SK-N-SH treated with all-trans-retinoic acid at 6 μM for 48 hours (cell line): ENCODE results near the gene GUCA2A.

Source experiments
- ATAC-seq: fragments of 200-7000 bp; cut with Tn5 transposase; 3 replicates; pipeline ENCODE4 v1.9.1; 2020; ENCODE audit warnings: mild to moderate bottlenecking, moderate library complexity
- ARNTL ChIP-seq: fragments of 450-650 bp; formaldehyde crosslinking; IDR thresholded peaks from 2 replicates; pipeline ENCODE4 v1.5.0; 2020; ENCODE audit warnings: low read depth, mild to moderate bottlenecking, moderate library complexity, borderline replicate concordance
- BACH2 ChIP-seq: fragments of 250-450 bp; sonication (Bioruptor Pico); IDR thresholded peaks from 2 replicates; pipeline ENCODE4 v1.9.0; 2021; ENCODE audit warnings: mild to moderate bottlenecking, borderline replicate concordance
- CREB5 ChIP-seq: fragments of 250-450 bp; sonication (Bioruptor Pico); IDR thresholded peaks from 2 replicates; pipeline ENCODE4 v1.5.1; 2020; ENCODE audit warnings: low read depth, mild to moderate bottlenecking, moderate library complexity
- CSDC2 ChIP-seq: fragments of 250-450 bp; sonication (Bioruptor Pico); IDR thresholded peaks from 2 replicates; pipeline ENCODE4 v1.5.0; 2020; ENCODE audit warnings: mild to moderate bottlenecking, moderate library complexity
- ESRRG ChIP-seq: fragments of 250-450 bp; sonication (Bioruptor Pico); IDR thresholded peaks from 2 replicates; pipeline ENCODE4 v1.6.1; 2021; ENCODE audit warnings: mild to moderate bottlenecking
- GLIS3 ChIP-seq: fragments of 250-450 bp; sonication (Bioruptor Pico); IDR thresholded peaks from 2 replicates; pipeline ENCODE4 v1.5.0; 2020; ENCODE audit warnings: mild to moderate bottlenecking, moderate library complexity
- ISL1 ChIP-seq: fragments of 250-450 bp; sonication (Bioruptor Pico); IDR thresholded peaks from 2 replicates; pipeline ENCODE4 v2.1.2; 2022; ENCODE audit warnings: mild to moderate bottlenecking, moderate library complexity
- OSR1 ChIP-seq: fragments of 250-450 bp; sonication (Bioruptor Pico); IDR thresholded peaks from 2 replicates; pipeline ENCODE4 v1.8.0; 2022; ENCODE audit warnings: moderate library complexity, mild to moderate bottlenecking, inconsistent platforms
- PATZ1 ChIP-seq: fragments of 250-450 bp; sonication (Bioruptor Pico); IDR thresholded peaks from 2 replicates; pipeline ENCODE4 v1.8.0; 2020; ENCODE audit warnings: mild to moderate bottlenecking, moderate library complexity, borderline replicate concordance
- RARB ChIP-seq: fragments of 250-450 bp; sonication (Bioruptor Pico); IDR thresholded peaks from 2 replicates; pipeline ENCODE4 v1.8.0; 2021; ENCODE audit warnings: mild to moderate bottlenecking, moderate library complexity
- SNAI2 ChIP-seq: fragments of 250-450 bp; sonication (Bioruptor Pico); IDR thresholded peaks from 2 replicates; pipeline ENCODE4 v1.5.0; 2020; ENCODE audit warnings: mild to moderate bottlenecking, moderate library complexity
- TCF4 ChIP-seq: fragments of 250-450 bp; sonication (Bioruptor Pico); IDR thresholded peaks from 2 replicates; pipeline ENCODE4 v1.8.0; 2021; ENCODE audit warnings: mild to moderate bottlenecking, moderate library complexity, borderline replicate concordance
- TOX ChIP-seq: fragments of 250-450 bp; sonication (Bioruptor Pico); IDR thresholded peaks from 2 replicates; pipeline ENCODE4 v1.8.0; 2021; ENCODE audit warnings: mild to moderate bottlenecking, moderate library complexity, borderline replicate concordance
- ZC3H10 ChIP-seq: fragments of 250-450 bp; sonication (Bioruptor Pico); IDR thresholded peaks from 2 replicates; pipeline ENCODE4 v1.5.1; 2021; ENCODE audit warnings: mild to moderate bottlenecking, moderate library complexity
- ZFP3 ChIP-seq: fragments of 250-450 bp; sonication (Bioruptor Pico); IDR thresholded peaks from 2 replicates; pipeline ENCODE4 v1.5.0; 2020; ENCODE audit warnings: mild to moderate bottlenecking, moderate library complexity
- ZFP30 ChIP-seq: fragments of 450-650 bp; formaldehyde crosslinking; IDR thresholded peaks from 2 replicates; pipeline ENCODE4 v1.5.0; 2022; ENCODE audit warnings: mild to moderate bottlenecking, moderate library complexity
- ZNF70 ChIP-seq: fragments of 450-650 bp; formaldehyde crosslinking; IDR thresholded peaks from 2 replicates; pipeline ENCODE4 v1.5.0; 2020; ENCODE audit warnings: mild to moderate bottlenecking, moderate library complexity
- ZNF8 ChIP-seq: fragments of 450-650 bp; formaldehyde crosslinking; IDR thresholded peaks from 2 replicates; pipeline ENCODE4 v1.5.0; 2020; ENCODE audit warnings: mild to moderate bottlenecking, moderate library complexity
- TF ChIP-seq, protein P1 (sequence below): fragments of 250-450 bp; sonication (Bioruptor Pico); IDR thresholded peaks from 2 replicates; pipeline ENCODE4 v1.5.0; 2020; ENCODE audit warnings: mild to moderate bottlenecking, moderate library complexity

The GUCA2A gene

DNA sequence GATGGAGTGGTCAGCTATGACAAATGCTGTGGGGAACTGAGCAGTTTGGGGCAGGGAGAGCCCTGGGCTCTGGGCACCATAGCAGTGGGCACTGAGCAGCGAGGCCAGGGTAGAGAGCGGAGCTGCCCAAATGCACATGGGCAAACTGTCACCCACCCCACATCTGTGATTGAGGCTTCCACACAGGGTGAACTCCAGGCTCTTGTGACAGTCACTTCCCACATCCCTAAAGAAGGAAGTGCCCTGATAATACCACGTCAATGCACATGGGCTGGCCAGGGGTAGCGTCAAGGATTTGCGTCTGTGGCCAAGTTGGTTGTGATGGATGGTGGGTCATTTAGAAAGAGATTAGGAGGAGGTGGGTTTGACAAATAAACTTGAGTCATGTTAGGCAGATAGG, 13.9 kb downstream of the GUCA2A start:
- no peak for ATAC-seq
- TF ChIP-seq CREB5 (CRISPR knock-in tag) = no peak
- TF ChIP-seq OSR1 = no peak
- TF ChIP-seq CSDC2 (CRISPR knock-in tag) = no peak
- no peak for TF ChIP-seq BACH2
- TF ChIP-seq, protein P1, sequence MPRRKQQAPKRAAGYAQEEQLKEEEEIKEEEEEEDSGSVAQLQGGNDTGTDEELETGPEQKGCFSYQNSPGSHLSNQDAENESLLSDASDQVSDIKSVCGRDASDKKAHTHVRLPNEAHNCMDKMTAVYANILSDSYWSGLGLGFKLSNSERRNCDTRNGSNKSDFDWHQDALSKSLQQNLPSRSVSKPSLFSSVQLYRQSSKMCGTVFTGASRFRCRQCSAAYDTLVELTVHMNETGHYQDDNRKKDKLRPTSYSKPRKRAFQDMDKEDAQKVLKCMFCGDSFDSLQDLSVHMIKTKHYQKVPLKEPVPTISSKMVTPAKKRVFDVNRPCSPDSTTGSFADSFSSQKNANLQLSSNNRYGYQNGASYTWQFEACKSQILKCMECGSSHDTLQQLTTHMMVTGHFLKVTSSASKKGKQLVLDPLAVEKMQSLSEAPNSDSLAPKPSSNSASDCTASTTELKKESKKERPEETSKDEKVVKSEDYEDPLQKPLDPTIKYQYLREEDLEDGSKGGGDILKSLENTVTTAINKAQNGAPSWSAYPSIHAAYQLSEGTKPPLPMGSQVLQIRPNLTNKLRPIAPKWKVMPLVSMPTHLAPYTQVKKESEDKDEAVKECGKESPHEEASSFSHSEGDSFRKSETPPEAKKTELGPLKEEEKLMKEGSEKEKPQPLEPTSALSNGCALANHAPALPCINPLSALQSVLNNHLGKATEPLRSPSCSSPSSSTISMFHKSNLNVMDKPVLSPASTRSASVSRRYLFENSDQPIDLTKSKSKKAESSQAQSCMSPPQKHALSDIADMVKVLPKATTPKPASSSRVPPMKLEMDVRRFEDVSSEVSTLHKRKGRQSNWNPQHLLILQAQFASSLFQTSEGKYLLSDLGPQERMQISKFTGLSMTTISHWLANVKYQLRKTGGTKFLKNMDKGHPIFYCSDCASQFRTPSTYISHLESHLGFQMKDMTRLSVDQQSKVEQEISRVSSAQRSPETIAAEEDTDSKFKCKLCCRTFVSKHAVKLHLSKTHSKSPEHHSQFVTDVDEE (CRISPR knock-in tag) = no peak
- no peak for TF ChIP-seq ZFP3 (CRISPR knock-in tag)
- no peak for TF ChIP-seq ZNF8 (CRISPR knock-in tag)
- no peak for TF ChIP-seq SNAI2 (CRISPR knock-in tag)
- no peak for TF ChIP-seq ZC3H10 (CRISPR knock-in tag)
- TF ChIP-seq ESRRG (CRISPR knock-in tag) = no peak
- no peak for TF ChIP-seq GLIS3 (CRISPR knock-in tag)
- TF ChIP-seq ZNF70 (CRISPR knock-in tag) = no peak

- no peak for TF ChIP-seq ZC3H10 (CRISPR knock-in tag)
- no peak for ATAC-seq
These were observed 16.4 kb downstream of the GUCA2A start for GRCh38 chr1:42148166-42148565.

- ATAC-seq = peak; percentile 89
- TF ChIP-seq RARB (no peak), ZFP3 (CRISPR knock-in tag) (no peak), ARNTL (CRISPR knock-in tag) (no peak), ZC3H10 (CRISPR knock-in tag) (no peak), ZFP30 (no peak)
These were observed 17.8 kb downstream of the GUCA2A start for GRCh38 chr1:42146626-42147320.

- no peak for ATAC-seq
- TF ChIP-seq TOX = no peak
- no peak for TF ChIP-seq CSDC2 (CRISPR knock-in tag)
- TF ChIP-seq ZNF8 (CRISPR knock-in tag) = no peak
- TF ChIP-seq ISL1 (CRISPR knock-in tag) = no peak
- TF ChIP-seq TCF4 (CRISPR knock-in tag) = no peak
- TF ChIP-seq, all 23 proteins: peak for 0
These were observed 18.6 kb downstream of the GUCA2A start for GRCh38 chr1:42145764-42146625.

DNA sequence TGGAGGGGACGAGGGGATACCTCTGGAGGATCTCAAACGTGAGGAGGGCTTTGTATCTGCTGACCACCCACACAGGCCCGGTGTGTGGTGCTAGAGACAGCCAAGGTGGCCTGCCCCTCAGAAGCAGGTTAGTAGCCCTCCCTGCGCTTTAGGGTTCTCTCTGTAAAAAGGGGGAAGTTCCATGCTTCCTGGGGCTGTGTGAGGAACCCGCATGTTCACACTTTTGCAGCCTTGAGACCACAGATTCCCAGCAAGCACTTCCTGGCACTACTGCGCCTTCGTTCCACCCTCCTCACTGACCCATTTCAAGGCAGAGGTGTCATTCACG, 19.2 kb downstream of the GUCA2A start:
- ATAC-seq = no peak
- no peak for TF ChIP-seq TCF4 (CRISPR knock-in tag)
- no peak for TF ChIP-seq SNAI2 (CRISPR knock-in tag)
- no peak for TF ChIP-seq OSR1
- no peak for TF ChIP-seq ZNF70 (CRISPR knock-in tag)
- TF ChIP-seq PATZ1 = no peak
